CD4-positive, alpha-beta memory T cell (primary cell): ENCODE measurements around the gene ESRP2. TPM values are rescaled to one million over a fixed set of nuclear protein-coding genes. Genes with fewer than 3 reads are reported as not detected.

Experiments used
- CTCF ChIA-PET: fragments of 350-600 bp; sonication (Branson Sonifier 250); formaldehyde crosslinking; loops from one replicate; lab custom pipeline; 2021; ENCODE audit warnings: inconsistent platforms; ENCODE audit not compliant: partially characterized antibody; lab: Charles Lee
- POLR2A ChIA-PET: fragments of 350-600 bp; sonication (Branson Sonifier 250); formaldehyde crosslinking; loops from one replicate; lab custom pipeline; 2021; ENCODE audit not compliant: partially characterized antibody; lab: Charles Lee
- DNase-seq, 5 donors: peaks; one replicate each; pipeline versions ENCODE4 v3.0.0 to v3.0.0-alpha.2; 2020 to 2022; ENCODE audit warnings: mixed read lengths in 1 of 5
- H3K27ac ChIP-seq: one replicate; pipeline ENCODE4 v1.7.0; 2013; ENCODE audit warnings: low read depth, low read length
- H3K27me3 ChIP-seq: 2 replicates; pipeline ENCODE4 v1.7.0; 2013; ENCODE audit warnings: mild to moderate bottlenecking, low read length, moderate library complexity; ENCODE audit not compliant: insufficient read depth
- H3K36me3 ChIP-seq: 2 replicates; pipeline ENCODE4 v1.7.0; 2013; ENCODE audit warnings: mild to moderate bottlenecking, low read length, moderate library complexity; ENCODE audit not compliant: insufficient read depth
- H3K4me1 ChIP-seq: 2 replicates; pipeline ENCODE4 v1.7.0; 2013; ENCODE audit warnings: mild to moderate bottlenecking, low read length, moderate library complexity; ENCODE audit not compliant: insufficient read depth
- H3K4me3 ChIP-seq, 2 donors: one replicate each; pipeline ENCODE4 v1.7.0; 2013; ENCODE audit warnings: low read length in 2 of 2, mild to moderate bottlenecking in 1 of 2
- H3K9me3 ChIP-seq, 2 donors: one replicate each; pipeline ENCODE4 v1.7.0; 2013; ENCODE audit warnings: low read length in 2 of 2, control low read depth in 1 of 2; ENCODE audit not compliant: control insufficient read depth in 1 of 2
- H3K27ac Mint-ChIP-seq, 7 donors: one replicate each; pipeline ENCODE4 v1.8.0; 2020 to 2021; ENCODE audit warnings: mixed read lengths in 7 of 7, mild to moderate bottlenecking in 6 of 7, inconsistent platforms in 3 of 7, moderate library complexity in 3 of 7
- H3K27me3 Mint-ChIP-seq, 2 donors: one replicate each; pipeline ENCODE4 v1.8.0; 2020 to 2021; ENCODE audit warnings: mixed read lengths in 2 of 2
- H3K36me3 Mint-ChIP-seq, 2 donors: one replicate each; pipeline ENCODE4 v1.8.0; 2020 to 2021; ENCODE audit warnings: mixed read lengths in 2 of 2, inconsistent platforms in 1 of 2, mild to moderate bottlenecking in 1 of 2
- H3K4me1 Mint-ChIP-seq, 4 donors: one replicate each; pipeline ENCODE4 v1.8.0; 2020 to 2021; ENCODE audit warnings: mixed read lengths in 4 of 4, mild to moderate bottlenecking in 1 of 4
- H3K4me3 Mint-ChIP-seq, 8 donors: one replicate each; pipeline ENCODE4 v1.8.0; 2020 to 2021; ENCODE audit warnings: mixed read lengths in 8 of 8, mild to moderate bottlenecking in 7 of 8, moderate library complexity in 6 of 8, inconsistent platforms in 3 of 8
- H3K9me3 Mint-ChIP-seq, 8 donors: one replicate each; pipeline ENCODE4 v1.8.0; 2020 to 2021; ENCODE audit warnings: mixed read lengths in 8 of 8, mild to moderate bottlenecking in 5 of 8, inconsistent platforms in 3 of 8, moderate library complexity in 1 of 8
- intact Hi-C: fragments of 100-400 bp; cut with micrococcal nuclease; formaldehyde crosslinking; loops from one replicate; pipeline ENCODE4 v1.15.1; 2023
- polyA plus RNA-seq, 2 donors: library from polyadenylated mRNA; unstranded; fragments of 300-500 nt; fragmentation: Illumina TruSeq; gene quantifications; one replicate each; pipeline ENCODE4 v1.2.3, GENCODE V29; 2021
- total RNA-seq, 2 experiments: library from RNA; stranded (reverse); gene quantifications; one replicate each; pipeline ENCODE4 v1.2.3, GENCODE V29; 2021

Gene ESRP2
- total and polyA plus RNA-seq, 4 experiments from 2014 or later = 0.14 to 0.64 (median 0.26) TPM; not detected in 1

- no peaks in the 10 kb centered on the region for H3K36me3 ChIP-seq
- DNase-seq = peak; percentile 37 to 79 (median 43)
- POLR2A ChIA-PET = interaction anchor here (2.1 to 44.5 kb wide), 4 partner anchors 9 to 62 kb away, joined by 5 to 1508 read pairs (median 106); partner anchors contain the start of genes PRMT7 and SLC7A6OS
- H3K4me1 ChIP-seq = peaks cover 67% of the 10 kb centered on the region
- H3K27ac ChIP-seq = peak overlapping the region; percentile 97
- Mint-ChIP-seq H3K36me3 (peaks cover 16 to 37% of the 10 kb centered on the region in 2 donors), H3K4me1 (peaks cover 38 to 76% (median 57%) of the 10 kb centered on the region in 4 donors), H3K27me3 (no peaks in the 10 kb centered on the region), H3K4me3 (peak overlapping the region; percentile 92 to 98 (median 97)), H3K9me3 (peaks cover 0 to 9% (median 0%) of the 10 kb centered on the region in 8 donors), H3K27ac (peak overlapping the region; percentile 97 to 99 (median 98))
- H3K9me3 ChIP-seq = no peaks in the 10 kb centered on the region
- H3K4me3 ChIP-seq = peak overlapping the region; percentile 68 to 93
- intact Hi-C loops = loop anchor here (1.0 kb wide), 1 partner anchor 11 kb away; no protein-coding TSS in a partner anchor
- no peaks in the 10 kb centered on the region for H3K27me3 ChIP-seq
- CTCF ChIA-PET = interaction anchor here (1.0 to 25.3 kb wide), 4 partner anchors 8 to 44 kb away, joined by 3 to 680 read pairs (median 57); no protein-coding TSS in a partner anchor
These were observed 29.4 kb upstream of the ESRP2 start for GRCh38 chr16:68265078-68265920.

- H3K27me3 ChIP-seq = no peaks in the 10 kb centered on the region
- POLR2A ChIA-PET = interaction anchor here (0.7 to 44.5 kb wide), 21 partner anchors 10 to 329 kb away, joined by 3 to 1508 read pairs (median 5); partner anchors contain the start of genes ESRP2, NFATC3, PLA2G15 and PRMT7
- H3K4me3 Mint-ChIP-seq = peak within 1 kb of the TSS; percentile 94 to 99 (median 97)
- peaks cover 58% of the 10 kb centered on the region for H3K4me1 ChIP-seq
- H3K36me3 ChIP-seq = peaks cover 8% of the 10 kb centered on the region
- CTCF ChIA-PET = interaction anchor here (0.8 to 25.3 kb wide), 17 partner anchors 10 to 248 kb away, joined by 3 to 680 read pairs (median 5); partner anchors contain the start of genes PLA2G15, PRMT7 and SLC7A6OS
- no peaks in the 10 kb centered on the region for H3K9me3 ChIP-seq
- peaks cover 0 to 9% (median 0%) of the 10 kb centered on the region in 8 donors for H3K9me3 Mint-ChIP-seq
- peaks cover 15 to 36% of the 10 kb centered on the region in 2 donors for H3K36me3 Mint-ChIP-seq
- peak within 1 kb of the TSS; percentile 97 for H3K27ac ChIP-seq
- peaks cover 30 to 67% (median 50%) of the 10 kb centered on the region in 4 donors for H3K4me1 Mint-ChIP-seq
- H3K27ac Mint-ChIP-seq = peak within 1 kb of the TSS; percentile 98 to 100 (median 99)
- H3K27me3 Mint-ChIP-seq = no peaks in the 10 kb centered on the region
- intact Hi-C loops = loop anchor here (1.0 kb wide), 5 partner anchors 9 to 46 kb away; partner anchors contain the start of genes PLA2G15 and SLC7A6OS
- peak; percentile 79 to 86 (median 85) for DNase-seq
- peak within 1 kb of the TSS; percentile 68 to 93 for H3K4me3 ChIP-seq
These were observed 28.5 kb upstream of the ESRP2 start, which contains the start of gene SLC7A6 for GRCh38 chr16:68264128-68265077. SLC7A6 (plus strand) TSS chr16:68264526; CDS start chr16:68274727, 10,201 bp downstream.

GRCh38 chr16:68263559-68264127 is 27.7 kb upstream of the ESRP2 start:
- Mint-ChIP-seq H3K27ac (peak overlapping the region; percentile 97 to 100 (median 99)), H3K27me3 (no peaks in the 10 kb centered on the region), H3K9me3 (peaks cover 0 to 11% (median 0%) of the 10 kb centered on the region in 8 donors), H3K4me3 (peak overlapping the region; percentile 92 to 99 (median 96)), H3K36me3 (peaks cover 13 to 39% of the 10 kb centered on the region in 2 donors), H3K4me1 (peaks cover 25 to 60% (median 44%) of the 10 kb centered on the region in 4 donors)
- CTCF ChIA-PET = interaction anchor here (0.8 to 25.3 kb wide), 19 partner anchors 10 to 249 kb away, joined by 3 to 680 read pairs (median 5); partner anchors contain the start of genes PLA2G15, PRMT7 and SLC7A6OS
- Histone ChIP-seq H3K27ac (peak overlapping the region; percentile 97), H3K4me3 (peak overlapping the region in 1 of 2 donors; percentile 68), H3K36me3 (peaks cover 8% of the 10 kb centered on the region), H3K9me3 (no peaks in the 10 kb centered on the region), H3K4me1 (peaks cover 50% of the 10 kb centered on the region), H3K27me3 (no peaks in the 10 kb centered on the region)
- POLR2A ChIA-PET = interaction anchor here (0.7 to 44.5 kb wide), 20 partner anchors 9 to 263 kb away, joined by 3 to 1508 read pairs (median 5); partner anchors contain the start of genes ESRP2, NFATC3, PLA2G15 and PRMT7
- intact Hi-C loops = loop anchor here (1.0 kb wide), 4 partner anchors 10 to 47 kb away; partner anchors contain the start of genes PLA2G15 and SLC7A6OS
- no peak for DNase-seq

DNA sequence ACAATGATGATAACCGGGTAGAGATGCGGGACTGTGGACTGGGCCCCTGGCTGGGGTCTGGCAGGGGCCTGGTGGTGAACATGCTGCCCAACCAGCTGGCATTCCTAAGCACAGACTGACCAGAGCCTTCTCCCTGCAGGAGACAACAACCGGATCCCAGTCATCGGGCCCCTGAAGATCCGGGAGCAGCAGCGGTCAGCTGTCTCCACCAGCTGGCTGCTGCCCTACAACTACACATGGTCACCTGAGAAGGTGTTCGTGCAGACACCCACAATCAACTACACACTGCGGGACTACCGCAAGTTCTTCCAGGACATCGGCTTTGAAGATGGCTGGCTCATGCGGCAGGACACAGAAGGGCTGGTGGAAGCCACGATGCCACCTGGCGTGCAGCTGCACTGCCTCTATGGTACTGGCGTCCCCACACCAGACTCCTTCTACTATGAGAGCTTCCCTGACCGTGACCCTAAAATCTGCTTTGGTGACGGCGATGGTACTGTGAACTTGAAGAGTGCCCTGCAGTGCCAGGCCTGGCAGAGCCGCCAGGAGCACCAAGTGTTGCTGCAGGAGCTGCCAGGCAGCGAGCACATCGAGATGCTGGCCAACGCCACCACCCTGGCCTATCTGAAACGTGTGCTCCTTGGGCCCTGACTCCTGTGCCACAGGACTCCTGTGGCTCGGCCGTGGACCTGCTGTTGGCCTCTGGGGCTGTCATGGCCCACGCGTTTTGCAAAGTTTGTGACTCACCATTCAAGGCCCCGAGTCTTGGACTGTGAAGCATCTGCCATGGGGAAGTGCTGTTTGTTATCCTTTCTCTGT is 23.3 kb upstream of the ESRP2 start:
- intact Hi-C loops = no loop called here
- ChIA-PET POLR2A (interaction anchor here (6.2 to 44.5 kb wide), 2 partner anchors 36 to 69 kb away, joined by 70 to 1508 read pairs; partner anchors contain the start of genes PRMT7 and SLC7A6OS), CTCF (interaction anchor here (1.2 to 25.3 kb wide), 6 partner anchors 33 to 97 kb away, joined by 3 to 680 read pairs (median 13); partner anchors contain the start of genes PRMT7 and SLC7A6OS)
- no peaks in the 10 kb centered on the region for H3K27me3 ChIP-seq
- peaks cover 19% of the 10 kb centered on the region for H3K4me1 ChIP-seq
- no peak overlapping the region for H3K27ac ChIP-seq
- H3K4me3 ChIP-seq = no peak overlapping the region
- Mint-ChIP-seq H3K27me3 (no peaks in the 10 kb centered on the region), H3K4me3 (no peak overlapping the region), H3K4me1 (peaks cover 11 to 28% (median 17%) of the 10 kb centered on the region in 4 donors), H3K9me3 (peaks cover 0 to 5% (median 0%) of the 10 kb centered on the region in 8 donors), H3K36me3 (peaks cover 15 to 37% of the 10 kb centered on the region in 2 donors), H3K27ac (peak overlapping the region in 1 of 7 donors; percentile 22)
- H3K36me3 ChIP-seq = peaks cover 19% of the 10 kb centered on the region
- no peaks in the 10 kb centered on the region for H3K9me3 ChIP-seq
- no peak for DNase-seq

DNA sequence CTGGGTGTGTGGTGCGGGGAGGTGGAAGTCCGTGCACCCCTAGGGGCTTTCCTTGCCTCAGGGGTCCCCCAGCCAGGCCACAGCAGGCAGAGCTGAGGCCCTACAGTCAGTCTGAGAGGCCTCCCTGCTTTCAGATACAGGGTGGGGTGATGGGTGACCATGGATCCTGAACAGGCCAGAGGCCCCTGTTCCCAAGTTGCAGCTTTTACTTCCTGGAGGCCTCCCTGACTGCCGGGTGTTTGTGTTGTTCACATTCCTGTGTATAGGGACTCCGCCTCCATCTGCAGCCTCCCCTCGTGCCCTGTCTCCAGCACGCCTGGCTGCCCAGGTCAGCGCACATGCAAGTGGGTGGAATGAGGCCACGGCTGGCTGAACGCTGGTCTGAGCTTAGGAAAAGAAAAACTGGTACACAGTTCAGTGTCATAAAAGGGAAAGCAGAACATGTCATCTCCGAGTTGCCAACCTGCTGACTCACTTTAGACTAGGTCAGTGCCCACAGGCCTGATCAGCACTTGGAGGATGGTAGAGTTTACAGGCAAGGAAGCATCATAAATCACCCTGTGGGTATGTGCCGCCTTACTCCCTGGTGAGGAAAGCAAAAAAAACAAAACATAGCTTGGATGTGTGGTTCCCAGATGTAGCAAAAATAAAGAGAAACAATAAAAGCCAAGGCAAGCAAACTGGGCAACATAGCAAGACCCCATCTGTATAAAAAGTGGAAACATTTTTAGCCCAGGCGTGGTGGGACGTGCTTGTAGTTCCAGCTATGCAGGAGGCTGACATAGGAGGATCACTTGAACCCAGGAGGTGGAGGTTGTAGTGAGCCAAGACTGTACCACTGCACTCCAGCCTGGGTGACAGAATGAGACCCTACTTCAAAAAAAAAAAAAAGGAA is 22.2 kb upstream of the ESRP2 start:
- Histone ChIP-seq H3K4me3 (no peak overlapping the region), H3K27ac (no peak overlapping the region), H3K9me3 (no peaks in the 10 kb centered on the region), H3K27me3 (no peaks in the 10 kb centered on the region), H3K4me1 (peaks cover 10% of the 10 kb centered on the region), H3K36me3 (peaks cover 19% of the 10 kb centered on the region)
- no peaks in the 10 kb centered on the region for H3K27me3 Mint-ChIP-seq
- H3K36me3 Mint-ChIP-seq = peaks cover 15 to 36% of the 10 kb centered on the region in 2 donors
- DNase-seq = no peak
- intact Hi-C loops = no loop called here
- H3K9me3 Mint-ChIP-seq = peaks cover 0 to 3% (median 0%) of the 10 kb centered on the region in 8 donors
- POLR2A ChIA-PET = interaction anchor here (1.0 to 44.5 kb wide), 3 partner anchors 14 to 69 kb away, joined by 3 to 1508 read pairs (median 3); partner anchors contain the start of genes PRMT7 and SLC7A6OS
- no peak overlapping the region for H3K4me3 Mint-ChIP-seq
- H3K27ac Mint-ChIP-seq = peak overlapping the region in 4 of 7 donors; percentile 12 to 86 (median 49)
- CTCF ChIA-PET = interaction anchor here (0.6 to 25.3 kb wide), 6 partner anchors 8 to 138 kb away, joined by 3 to 680 read pairs (median 8); partner anchors contain the start of genes PRMT7 and SLC7A6OS
- peaks cover 8 to 19% (median 9%) of the 10 kb centered on the region in 4 donors for H3K4me1 Mint-ChIP-seq
